ENCODE results near the gene NTM.

DNA sequence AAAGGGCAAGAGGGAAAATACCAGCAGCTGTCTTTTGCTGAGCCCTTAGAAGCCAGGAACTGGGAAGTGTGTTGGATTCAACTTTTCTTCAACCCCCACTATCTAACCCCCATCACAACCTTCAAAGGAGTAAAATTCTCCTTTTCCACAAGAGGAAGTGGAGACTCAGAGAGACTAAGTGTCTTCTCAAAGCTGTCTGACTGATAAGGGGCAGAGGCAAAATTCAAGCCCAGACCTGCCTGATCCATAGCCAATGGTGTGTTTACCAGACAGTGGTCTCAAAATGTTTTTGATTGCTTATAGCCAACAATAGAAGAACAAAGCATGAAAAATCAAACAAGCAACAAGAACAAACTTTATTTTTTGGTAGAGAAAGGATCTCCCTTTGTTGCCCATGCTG, 707.0 kb downstream of the NTM start:
- no peak for TF ChIP-seq FOXA1 (IDR thresholded peaks at IDR 0.05)
- TF ChIP-seq BHLHE40 (IDR thresholded peaks at IDR 0.05; ENCODE audit: borderline replicate concordance) = no peak
- TF ChIP-seq ZNF384 (IDR thresholded peaks at IDR 0.05) = no peak
- TF ChIP-seq, protein P1, sequence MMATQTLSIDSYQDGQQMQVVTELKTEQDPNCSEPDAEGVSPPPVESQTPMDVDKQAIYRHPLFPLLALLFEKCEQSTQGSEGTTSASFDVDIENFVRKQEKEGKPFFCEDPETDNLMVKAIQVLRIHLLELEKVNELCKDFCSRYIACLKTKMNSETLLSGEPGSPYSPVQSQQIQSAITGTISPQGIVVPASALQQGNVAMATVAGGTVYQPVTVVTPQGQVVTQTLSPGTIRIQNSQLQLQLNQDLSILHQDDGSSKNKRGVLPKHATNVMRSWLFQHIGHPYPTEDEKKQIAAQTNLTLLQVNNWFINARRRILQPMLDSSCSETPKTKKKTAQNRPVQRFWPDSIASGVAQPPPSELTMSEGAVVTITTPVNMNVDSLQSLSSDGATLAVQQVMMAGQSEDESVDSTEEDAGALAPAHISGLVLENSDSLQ (IDR thresholded peaks at IDR 0.05) = no peak
- no peak for TF ChIP-seq L3MBTL2 (conservative IDR thresholded peaks at IDR 0.05)
- no peak for TF ChIP-seq FOXK2 (IDR thresholded peaks at IDR 0.05)
- no peak for TF ChIP-seq SUZ12 (IDR thresholded peaks at IDR 0.05)
- no peak for TF ChIP-seq ARNT (IDR thresholded peaks at IDR 0.05)
- TF ChIP-seq CTBP1 (IDR thresholded peaks at IDR 0.05; ENCODE audit: borderline replicate concordance) = no peak
- no peak for TF ChIP-seq SP1 (IDR thresholded peaks at IDR 0.05)
- no peak for TF ChIP-seq LEF1 (IDR thresholded peaks at IDR 0.05; ENCODE audit: borderline replicate concordance)
- TF ChIP-seq TARDBP (IDR thresholded peaks at IDR 0.05) = no peak
